ENCODE data around the gene RCCD1. TPM values are rescaled to one million over a fixed set of nuclear protein-coding genes. Genes with fewer than 3 reads are reported as not detected.

Gene RCCD1
- total RNA-seq, 4 donors from 2014 or later = 1.4 to 4.8 (median 4.4) TPM

DNA sequence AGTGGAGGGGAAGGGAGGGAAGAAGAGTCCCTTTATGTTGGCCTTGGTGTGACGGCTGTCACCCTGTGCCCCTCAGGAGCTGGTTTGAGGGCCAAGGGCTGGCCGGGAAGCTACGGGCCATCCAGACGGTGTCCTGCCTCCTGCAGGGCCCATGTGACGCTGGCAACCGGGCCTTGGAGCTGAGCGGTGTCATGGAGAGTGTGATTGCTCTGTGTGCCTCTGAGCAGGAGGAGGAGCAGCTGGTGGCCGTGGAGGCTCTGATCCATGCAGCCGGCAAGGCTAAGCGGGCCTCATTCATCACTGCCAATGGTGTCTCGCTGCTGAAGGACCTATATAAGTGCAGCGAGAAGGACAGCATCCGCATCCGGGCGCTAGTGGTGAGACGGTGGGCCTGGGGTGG is 8.1 kb upstream of the RCCD1 start:
- intact Hi-C loops (cut with DNase I; ENCODE audit: low total_unique reads) = no loop called here
- TF ChIP-seq CTCF (IDR thresholded peaks at IDR 0.05 in 4 of 5, conservative IDR thresholded peaks at IDR 0.05 in 1 of 5) (no peak), POLR2A (IDR thresholded peaks at IDR 0.05) (no peak)
- in situ Hi-C loops (cut with MboI; ENCODE audit: low sequenced_read_pairs in 4 of 4) = no loop called here
- ATAC-seq = no peak
- H3K36me3 ChIP-seq = peaks cover 0 to 93% of the 10 kb centered on the region in 2 donors
- DNase-seq = no peak
- H3K27ac ChIP-seq = no peak overlapping the region
- H3K27me3 ChIP-seq = no peaks in the 10 kb centered on the region
- H3K4me3 ChIP-seq = no peak overlapping the region
- no peaks in the 10 kb centered on the region for H3K9me3 ChIP-seq
- no peaks in the 10 kb centered on the region for H3K4me1 ChIP-seq

- H3K36me3 ChIP-seq = peaks cover 0 to 93% of the 10 kb centered on the region in 2 donors
- no peak overlapping the region for H3K4me3 ChIP-seq
- H3K9me3 ChIP-seq = no peaks in the 10 kb centered on the region
- intact Hi-C loops (cut with DNase I; ENCODE audit: low total_unique reads) (no loop called here), in situ Hi-C loops (cut with MboI; ENCODE audit: low sequenced_read_pairs in 4 of 4) (no loop called here)
- no peaks in the 10 kb centered on the region for H3K27me3 ChIP-seq
- no peak for TF ChIP-seq CTCF (IDR thresholded peaks at IDR 0.05 in 4 of 5, conservative IDR thresholded peaks at IDR 0.05 in 1 of 5)
- no peak for TF ChIP-seq POLR2A (IDR thresholded peaks at IDR 0.05)
- ATAC-seq (no peak), DNase-seq (no peak)
- H3K4me1 ChIP-seq = no peaks in the 10 kb centered on the region
- H3K27ac ChIP-seq = no peak overlapping the region
Observed at GRCh38 chr15:90946941-90947576, 7.6 kb upstream of the RCCD1 start.

DNA sequence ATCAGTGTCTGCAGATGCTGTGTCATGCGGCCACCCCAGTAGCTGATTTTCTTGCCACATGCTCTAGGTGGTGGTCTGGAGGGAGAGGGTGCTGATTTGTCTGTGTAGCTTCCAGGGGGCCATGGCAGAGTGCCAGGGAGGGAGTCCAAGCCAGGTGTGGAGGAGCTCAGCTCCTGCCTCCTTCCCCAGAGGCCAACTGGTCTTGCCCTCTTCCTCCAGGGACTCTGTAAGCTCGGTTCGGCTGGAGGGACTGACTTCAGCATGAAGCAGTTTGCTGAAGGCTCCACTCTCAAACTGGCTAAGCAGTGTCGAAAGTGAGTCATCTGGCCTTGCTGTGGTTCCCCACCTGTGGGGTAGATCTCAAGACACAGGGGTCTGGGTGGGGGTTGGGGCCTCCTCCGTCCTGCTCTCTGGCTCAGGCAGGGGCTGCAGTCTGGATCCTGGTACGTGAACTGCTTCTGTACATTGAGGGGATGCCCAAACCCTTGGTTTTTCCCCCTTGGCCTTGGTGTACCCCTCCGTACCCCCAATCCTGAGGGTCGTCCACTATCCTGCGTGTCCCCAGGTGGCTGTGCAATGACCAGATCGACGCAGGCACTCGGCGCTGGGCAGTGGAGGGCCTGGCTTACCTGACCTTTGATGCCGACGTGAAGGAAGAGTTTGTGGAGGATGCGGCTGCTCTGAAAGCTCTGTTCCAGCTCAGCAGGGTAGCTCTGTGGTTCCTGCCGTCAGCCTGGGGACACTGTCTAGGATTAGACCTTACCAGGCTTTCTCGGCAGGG is 6.9 kb upstream of the RCCD1 start:
- H3K27me3 ChIP-seq = no peaks in the 10 kb centered on the region
- no peak for ATAC-seq

GRCh38 chr15:90948506-90948905 is 6.2 kb upstream of the RCCD1 start:
- H3K4me1 ChIP-seq = no peaks in the 10 kb centered on the region
- H3K27me3 ChIP-seq = no peaks in the 10 kb centered on the region
- H3K9me3 ChIP-seq = no peaks in the 10 kb centered on the region
- in situ Hi-C loops (cut with MboI; ENCODE audit: low sequenced_read_pairs in 4 of 4) (no loop called here), intact Hi-C loops (cut with DNase I; ENCODE audit: low total_unique reads) (no loop called here)
- DNase-seq (no peak), ATAC-seq (no peak)
- peaks cover 0 to 93% of the 10 kb centered on the region in 2 donors for H3K36me3 ChIP-seq
- TF ChIP-seq CTCF (IDR thresholded peaks at IDR 0.05 in 4 of 5, conservative IDR thresholded peaks at IDR 0.05 in 1 of 5) (no peak), POLR2A (IDR thresholded peaks at IDR 0.05) (no peak)
- H3K27ac ChIP-seq = no peak overlapping the region
- no peak overlapping the region for H3K4me3 ChIP-seq

More for the DNA sequence above, 6.9 kb upstream of the RCCD1 start:
- H3K4me3 ChIP-seq = no peak overlapping the region
- intact Hi-C loops (cut with DNase I; ENCODE audit: low total_unique reads) = no loop called here
- no peak overlapping the region for H3K27ac ChIP-seq
- in situ Hi-C loops (cut with MboI; ENCODE audit: low sequenced_read_pairs in 4 of 4) = no loop called here
- no peak for TF ChIP-seq POLR2A (IDR thresholded peaks at IDR 0.05)
- DNase-seq = no peak
- H3K9me3 ChIP-seq = no peaks in the 10 kb centered on the region
- no peaks in the 10 kb centered on the region for H3K4me1 ChIP-seq
- H3K36me3 ChIP-seq = peaks cover 0 to 93% of the 10 kb centered on the region in 2 donors

GRCh38 chr15:90949979-90950675 is 4.6 kb upstream of the RCCD1 start:
- Histone ChIP-seq H3K27ac (no peak overlapping the region), H3K36me3 (peaks cover 0 to 81% of the 10 kb centered on the region in 2 donors), H3K9me3 (no peaks in the 10 kb centered on the region), H3K4me1 (peaks cover 0 to under 1% of the 10 kb centered on the region in 2 donors), H3K27me3 (no peaks in the 10 kb centered on the region), H3K4me3 (no peak overlapping the region)
- in situ Hi-C loops (cut with MboI; ENCODE audit: low sequenced_read_pairs in 4 of 4) (loop anchor here (10.0 to 25.0 kb wide), 4 partner anchors 95 to 325 kb away; no protein-coding TSS in a partner anchor), intact Hi-C loops (cut with DNase I; ENCODE audit: low total_unique reads) (no loop called here)
- DNase-seq (no peak), ATAC-seq (no peak)
- TF ChIP-seq POLR2A (IDR thresholded peaks at IDR 0.05) (no peak), CTCF (IDR thresholded peaks at IDR 0.05 in 4 of 5, conservative IDR thresholded peaks at IDR 0.05 in 1 of 5) (no peak)
